SH-SY5Y (cell line): ENCODE data around the gene YAP1.

Experiments
- GATA2 ChIP-seq: IDR thresholded peaks from 2 replicates; pipeline ENCODE4 v1.6.1; 2011; ENCODE audit warnings: mild to moderate bottlenecking, low read depth, low read length
- GATA3 ChIP-seq: IDR thresholded peaks from 2 replicates; pipeline ENCODE4 v1.6.1; 2011; ENCODE audit warnings: low read depth, mild to moderate bottlenecking, low read length, moderate library complexity

DNA sequence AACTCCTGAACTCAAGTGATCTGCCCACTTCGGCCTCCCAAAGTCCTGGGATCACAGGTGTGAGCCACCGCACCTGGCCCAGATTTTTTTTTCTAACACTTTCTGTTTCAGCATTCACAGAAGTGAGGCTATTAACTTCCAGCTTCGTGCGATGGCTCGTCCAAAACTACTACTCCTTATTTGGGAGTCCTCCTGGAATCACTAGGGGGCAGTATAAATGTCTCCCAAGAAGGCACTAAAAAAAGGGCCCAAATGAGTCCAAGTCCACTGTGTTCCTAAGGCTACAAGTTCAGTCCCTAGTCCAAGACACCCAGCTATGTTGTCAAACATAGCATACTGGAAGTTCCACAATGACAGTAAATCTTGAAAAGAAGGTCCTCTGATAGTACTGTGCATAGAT, 143.8 kb downstream of the YAP1 start:
- TF ChIP-seq GATA2: no peak
- TF ChIP-seq GATA3: no peak
